HG02885 (cell line): Measurements from ENCODE around the gene UBXN6.

Source experiments
- ATAC-seq: cut with Tn5 transposase; IDR thresholded peaks from one replicate; pipeline ENCODE4 v1.9.1; 2021; ENCODE audit warnings: mild to moderate bottlenecking; ENCODE audit not compliant: unreplicated experiment, poor library complexity

Gene UBXN6

DNA sequence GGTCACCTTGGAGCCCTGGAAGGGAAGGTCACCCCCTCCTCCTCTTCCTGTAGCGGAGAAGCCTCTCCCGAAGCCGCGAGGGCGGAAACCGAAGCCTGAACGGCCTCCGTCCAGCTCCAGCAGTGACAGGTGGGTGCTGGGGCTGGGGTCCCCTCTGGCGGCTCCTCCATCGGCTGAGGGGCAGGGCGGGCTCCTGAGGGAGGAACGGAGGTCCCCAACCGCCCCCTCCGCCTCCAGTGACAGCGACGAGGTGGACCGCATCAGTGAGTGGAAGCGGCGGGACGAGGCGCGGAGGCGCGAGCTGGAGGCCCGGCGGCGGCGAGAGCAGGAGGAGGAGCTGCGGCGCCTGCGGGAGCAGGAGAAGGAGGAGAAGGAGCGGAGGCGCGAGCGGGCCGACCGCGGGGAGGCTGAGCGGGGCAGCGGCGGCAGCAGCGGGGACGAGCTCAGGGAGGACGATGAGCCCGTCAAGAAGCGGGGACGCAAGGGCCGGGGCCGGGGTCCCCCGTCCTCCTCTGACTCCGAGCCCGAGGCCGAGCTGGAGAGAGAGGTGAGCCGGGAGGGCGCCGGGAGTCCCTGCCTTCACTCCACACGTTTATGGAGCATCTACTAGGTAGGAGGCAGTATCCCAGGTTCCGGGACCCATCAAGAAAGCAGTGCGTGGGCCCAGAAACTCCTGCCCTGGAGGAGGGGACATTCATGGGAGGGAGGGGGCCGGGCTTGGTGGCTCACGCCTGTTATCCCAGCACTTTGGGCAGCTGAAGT, 36.5 kb upstream of the UBXN6 start:
- ATAC-seq: no peak

DNA sequence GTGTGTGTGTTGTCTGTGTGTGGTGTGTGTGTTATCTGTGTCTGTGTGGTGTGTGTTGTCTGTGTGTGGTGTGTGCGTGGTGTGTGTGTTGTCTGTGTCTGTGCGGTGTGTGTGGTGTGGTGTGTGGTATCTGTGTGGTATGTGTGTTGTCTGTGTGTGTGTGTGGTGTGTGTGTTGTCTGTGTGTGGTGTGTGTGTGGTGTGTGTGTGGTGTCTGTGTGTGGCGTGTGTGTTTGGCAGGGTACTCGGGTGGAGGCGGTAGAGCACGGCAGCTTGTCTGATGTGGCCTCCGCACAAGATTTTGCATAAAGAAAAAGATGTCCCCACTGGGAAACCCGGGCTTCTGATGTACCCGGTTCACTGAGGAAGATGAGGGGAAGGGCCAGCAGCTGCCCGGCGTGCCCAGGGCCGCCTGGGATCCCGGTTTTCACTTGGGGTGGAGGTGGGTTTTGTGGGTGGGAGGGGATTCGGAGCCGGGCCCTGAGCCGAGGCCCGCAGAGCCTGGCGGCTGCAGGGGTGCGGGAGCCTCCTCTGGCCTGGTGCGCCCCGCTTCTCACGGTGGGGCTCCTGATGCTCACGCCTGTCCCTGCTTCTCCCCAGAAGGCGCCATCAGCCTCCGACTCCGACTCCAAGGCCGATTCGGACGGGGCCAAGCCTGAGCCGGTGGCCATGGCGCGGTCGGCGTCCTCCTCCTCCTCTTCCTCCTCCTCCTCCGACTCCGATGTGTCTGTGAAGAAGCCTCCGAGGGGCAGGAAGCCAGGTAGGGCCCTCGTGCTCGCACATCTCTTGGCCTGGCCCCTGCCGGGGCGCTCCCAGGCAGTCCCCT, 35.7 kb upstream of the UBXN6 start:
- no peak for ATAC-seq

GRCh38 chr19:4492337-4493103, 34.9 kb upstream of the UBXN6 start:
- no peak for ATAC-seq

DNA sequence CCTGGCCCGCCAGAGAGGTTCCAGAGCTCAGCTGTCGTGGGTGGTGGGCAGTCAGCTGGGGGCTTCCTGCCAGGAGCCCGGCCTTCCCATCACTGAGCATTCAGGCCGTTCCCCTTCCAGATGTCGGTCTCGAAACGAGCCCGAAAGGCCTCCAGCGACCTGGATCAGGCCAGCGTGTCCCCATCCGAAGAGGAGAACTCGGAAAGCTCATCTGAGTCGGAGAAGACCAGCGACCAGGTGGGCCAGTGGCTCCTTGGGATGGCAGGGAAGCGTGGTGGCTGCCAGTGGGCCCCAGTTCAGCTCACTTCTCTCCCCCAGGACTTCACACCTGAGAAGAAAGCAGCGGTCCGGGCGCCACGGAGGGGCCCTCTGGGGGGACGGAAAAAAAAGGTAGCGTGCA, 33.9 kb upstream of the UBXN6 start:
- no peak for ATAC-seq

DNA sequence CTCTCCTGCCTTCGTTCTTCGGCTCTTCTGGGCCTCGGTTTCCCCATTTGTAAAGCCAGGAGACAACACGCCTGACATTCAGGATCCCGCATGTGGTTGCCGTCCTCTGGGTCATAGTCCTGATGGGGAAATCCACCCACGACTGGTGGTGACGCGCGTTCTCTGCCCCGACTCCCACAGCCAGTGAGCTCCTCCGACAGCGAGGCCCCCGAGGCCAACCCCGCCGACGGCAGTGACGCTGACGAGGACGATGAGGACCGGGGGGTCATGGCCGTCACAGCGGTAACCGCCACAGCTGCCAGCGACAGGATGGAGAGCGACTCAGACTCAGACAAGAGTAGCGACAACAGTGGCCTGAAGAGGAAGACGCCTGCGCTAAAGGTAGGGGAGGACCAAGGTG, 30.9 kb upstream of the UBXN6 start:
- no peak for ATAC-seq

- no peak for ATAC-seq
Observed at GRCh38 chr19:4487572-4487971, 30.0 kb upstream of the UBXN6 start.

- no peak for ATAC-seq
Observed at GRCh38 chr19:4483385-4483784, 25.8 kb upstream of the UBXN6 start.

GRCh38 chr19:4482721-4483364, 25.2 kb upstream of the UBXN6 start:
- no peak for ATAC-seq

- no peak for ATAC-seq
Observed at GRCh38 chr19:4477034-4477801, 19.6 kb upstream of the UBXN6 start.

- ATAC-seq: no peak
Observed at GRCh38 chr19:4474514-4475022, 17.0 kb upstream of the UBXN6 start.

DNA sequence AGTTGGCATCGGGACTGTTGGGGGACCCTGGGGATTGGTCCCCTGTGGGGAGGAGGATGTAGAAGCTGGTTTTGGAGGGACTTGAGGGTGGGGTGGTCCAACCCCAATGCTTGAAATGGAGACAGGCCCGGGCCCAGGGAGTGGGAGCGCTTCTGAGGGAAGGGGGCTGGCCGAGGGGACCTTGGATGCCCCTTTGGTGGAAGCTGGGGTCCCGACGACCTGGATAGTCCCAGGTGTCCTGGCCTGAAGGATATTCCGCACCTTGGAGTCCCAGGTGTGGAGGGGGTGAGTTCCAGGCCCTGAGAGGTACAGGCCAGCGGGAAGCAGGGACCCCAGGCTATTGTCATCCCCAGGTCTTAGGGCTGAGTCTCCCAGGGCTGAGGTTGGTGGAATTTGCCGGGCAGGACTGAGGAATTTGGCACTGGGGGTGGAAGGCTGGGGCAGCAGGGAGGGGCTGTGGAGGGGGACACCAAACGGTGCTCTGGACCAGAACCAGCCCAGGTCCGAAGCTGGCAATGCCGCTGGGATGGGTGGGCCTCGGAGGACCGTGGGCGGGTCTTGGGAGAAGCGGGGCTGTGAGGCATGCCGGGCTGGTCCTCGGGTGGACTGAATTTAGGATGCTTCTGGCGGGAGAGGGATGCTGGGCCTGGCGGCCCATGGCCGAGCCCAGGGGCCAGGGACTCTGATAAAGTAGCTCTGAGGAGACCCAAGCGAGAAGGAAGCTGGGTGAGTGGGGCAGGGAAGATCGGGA, 16.3 kb upstream of the UBXN6 start:
- ATAC-seq: no peak

- no peak for ATAC-seq
Observed at GRCh38 chr19:4473011-4473762, 15.6 kb upstream of the UBXN6 start.

DNA sequence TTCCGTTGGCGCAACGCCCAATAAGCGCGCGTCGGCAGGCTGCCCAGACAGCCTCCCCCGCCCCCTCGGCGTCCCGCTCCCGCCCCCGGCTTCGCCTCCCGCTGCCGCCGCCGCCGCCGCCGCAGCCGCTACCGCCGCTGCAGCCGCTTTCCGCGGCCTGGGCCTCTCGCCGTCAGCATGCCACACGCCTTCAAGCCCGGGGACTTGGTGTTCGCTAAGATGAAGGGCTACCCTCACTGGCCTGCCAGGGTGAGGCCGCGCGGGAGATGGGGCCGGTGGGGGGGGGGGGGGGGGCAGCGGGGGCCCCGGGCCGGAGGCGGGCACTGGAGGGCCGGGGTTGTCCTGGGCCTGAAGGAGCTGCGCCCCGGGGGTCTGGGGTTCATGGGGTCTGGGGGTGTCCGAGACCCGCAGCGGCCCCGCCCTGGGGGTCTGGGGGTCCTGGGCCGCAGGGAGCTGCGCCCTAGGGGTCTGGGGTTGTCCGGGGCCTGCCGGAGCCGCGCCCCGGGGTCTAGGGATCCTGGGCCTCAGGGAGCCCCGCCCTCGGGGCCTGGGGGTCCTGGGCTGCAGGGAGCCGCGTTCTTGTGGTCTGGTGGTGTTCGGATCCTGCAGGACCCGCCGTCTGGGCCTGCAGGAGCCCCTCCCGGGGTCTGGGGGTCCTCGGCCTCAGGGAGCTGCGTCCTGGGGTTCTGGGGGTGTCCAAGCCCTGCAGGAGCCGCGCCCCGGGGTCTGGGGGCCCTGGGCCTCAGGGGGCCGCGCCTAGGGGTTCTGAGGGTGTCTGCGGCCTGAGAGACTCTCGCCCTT, 14.8 kb upstream of the UBXN6 start, which contains the start of gene HDGFL2:
TSS of gene HDGFL2 (plus strand) at position 124 of the 801 bp plus-strand sequence. CDS start at position 178, 54 bp downstream.
- no peak for ATAC-seq

- ATAC-seq: peak; percentile 86
Observed at GRCh38 chr19:4471403-4472173, 14.0 kb upstream of the UBXN6 start.

DNA sequence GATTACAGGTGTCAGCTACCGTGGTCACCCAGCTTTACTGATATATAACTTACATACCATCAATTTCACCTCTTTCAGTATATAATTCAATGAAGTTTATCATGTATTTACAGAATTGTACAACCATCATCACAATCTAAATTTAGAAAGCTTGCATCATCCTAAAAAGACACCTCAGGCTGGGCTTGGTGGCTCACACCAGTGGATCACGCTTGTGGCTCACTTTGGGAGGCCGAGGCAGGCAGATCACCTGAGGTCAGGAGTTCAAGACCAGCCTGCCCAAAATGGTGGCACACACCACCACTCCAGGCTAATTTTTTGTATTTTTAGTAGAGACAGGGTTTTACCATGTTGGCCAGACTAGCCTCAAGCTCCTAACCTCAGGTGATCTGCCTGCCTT, 10.2 kb upstream of the UBXN6 start:
- no peak for ATAC-seq

DNA sequence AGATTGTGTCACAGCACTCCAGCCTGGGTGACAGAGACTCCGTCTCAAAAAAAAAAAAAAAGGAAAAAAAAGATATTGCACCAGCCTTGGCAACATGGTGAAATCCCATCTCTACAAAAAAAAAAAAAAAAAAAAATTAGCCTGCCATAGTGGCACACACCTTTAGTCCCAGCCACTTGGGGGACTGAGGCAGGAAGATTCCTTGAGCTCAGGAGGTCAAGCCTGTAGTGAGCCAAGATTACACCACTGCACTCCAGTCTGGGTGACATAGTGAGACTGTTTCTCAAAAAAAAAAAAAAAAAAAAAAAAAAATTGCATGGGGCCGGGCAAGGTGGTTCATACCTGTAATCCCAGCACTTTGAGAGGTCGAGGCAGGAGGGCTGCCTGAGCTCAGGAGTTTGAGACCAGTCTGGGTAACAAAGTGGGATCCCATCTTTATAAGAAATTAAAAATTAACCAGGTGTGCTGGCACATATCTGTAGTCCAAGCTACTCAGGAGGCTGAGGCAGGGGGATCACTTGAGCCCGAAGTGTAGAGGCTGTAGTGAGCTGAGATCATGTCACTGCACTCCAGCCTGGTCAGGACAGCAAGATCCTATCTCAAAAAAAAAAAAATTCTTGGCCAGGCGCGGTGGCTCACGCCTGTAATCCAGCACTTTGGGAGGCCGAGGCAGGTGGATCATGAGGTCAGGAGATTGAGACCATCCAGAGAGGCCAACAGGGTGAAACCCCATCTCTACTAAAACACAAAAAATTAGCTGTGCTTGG, 7.4 kb upstream of the UBXN6 start:
- no peak for ATAC-seq
